DMS153 treated with DMSO at 0.1 percent for 48 hours (cell line): ENCODE results near the gene MAT2A.
A peak's percentile ranks its signal among the peaks of the same experiment; 100 is the strongest.
"Not testable (repeated sequence)": the region's sequence is repeated elsewhere in the genome, so short reads cannot be mapped to it uniquely, and the experiment has no call there.

Experiments
- DNase-seq: peaks from one replicate; lab custom pipeline; 2025; ENCODE audit not compliant: unreplicated experiment; lab: John Stamatoyannopoulos, UW

MAT2A gene

GRCh38 chr2:85523903-85524335 is 15.0 kb upstream of the MAT2A start:
- DNase-seq: no peak

- no peak for DNase-seq
Measured at GRCh38 chr2:85524336-85524908, 14.5 kb upstream of the MAT2A start.

DNA sequence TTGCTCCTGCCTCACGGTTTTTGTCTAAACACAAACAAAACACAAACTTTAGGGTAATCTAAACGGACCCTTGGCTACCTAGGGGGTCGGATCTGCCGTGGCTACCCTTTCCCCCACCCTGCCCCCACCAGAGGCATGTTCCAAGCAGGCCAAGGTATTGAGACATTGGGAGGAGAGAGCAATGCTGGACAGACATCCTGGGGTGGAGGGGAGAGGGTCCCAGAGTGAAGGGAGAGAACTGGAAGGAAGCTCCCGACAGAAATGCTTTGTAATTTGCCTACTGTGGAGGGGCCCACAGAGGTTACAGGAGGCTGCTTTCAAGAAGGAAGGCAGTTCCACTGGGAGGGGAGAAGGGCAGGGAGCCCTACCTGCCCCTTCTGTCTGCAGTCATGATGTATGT is 13.9 kb upstream of the MAT2A start:
- no peak for DNase-seq

DNA sequence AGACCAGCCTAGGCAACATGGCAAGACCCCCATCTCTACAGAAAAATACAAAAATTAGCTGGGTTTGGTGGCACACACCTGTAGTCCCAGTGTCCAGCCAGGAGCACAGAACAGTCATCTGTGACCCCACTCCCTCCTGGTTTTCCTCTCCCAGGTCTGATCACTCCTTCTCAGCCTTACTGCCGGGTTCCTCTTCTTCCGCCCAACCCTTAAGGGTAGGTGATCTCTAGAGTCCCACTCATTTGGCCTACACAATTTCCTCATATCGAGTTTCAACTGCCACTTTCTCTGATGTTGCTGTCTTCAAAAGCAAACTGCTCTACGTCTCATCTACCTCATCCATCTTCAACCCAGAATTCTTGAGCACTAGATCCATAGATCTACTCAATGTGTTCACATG is 13.4 kb upstream of the MAT2A start:
- DNase-seq: no peak

GRCh38 chr2:85527787-85528186 is 11.2 kb upstream of the MAT2A start:
- DNase-seq: no peak

- no peak for DNase-seq
Measured at GRCh38 chr2:85528355-85528754, 10.6 kb upstream of the MAT2A start.

DNA sequence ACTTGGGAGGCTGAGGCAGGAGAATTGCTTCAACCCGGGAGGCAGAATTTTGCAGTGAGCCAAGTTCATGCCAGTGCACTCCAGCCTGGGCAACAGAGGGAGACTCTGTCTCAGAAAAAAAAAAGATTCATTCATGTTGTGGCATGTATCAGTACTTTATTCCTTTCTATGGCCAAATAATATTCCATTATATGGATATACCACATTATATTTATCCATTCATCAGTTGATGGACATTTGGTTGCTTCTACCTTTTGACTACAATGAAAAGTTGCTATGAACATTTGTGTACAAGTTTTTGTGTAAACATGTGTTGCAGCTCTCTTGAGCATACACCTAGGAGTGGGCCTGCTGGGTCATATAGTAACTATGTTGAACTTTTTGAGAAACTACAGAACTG is 9.2 kb upstream of the MAT2A start:
- DNase-seq: no peak

GRCh38 chr2:85531589-85531988 is 7.4 kb upstream of the MAT2A start:
- no peak for DNase-seq

DNA sequence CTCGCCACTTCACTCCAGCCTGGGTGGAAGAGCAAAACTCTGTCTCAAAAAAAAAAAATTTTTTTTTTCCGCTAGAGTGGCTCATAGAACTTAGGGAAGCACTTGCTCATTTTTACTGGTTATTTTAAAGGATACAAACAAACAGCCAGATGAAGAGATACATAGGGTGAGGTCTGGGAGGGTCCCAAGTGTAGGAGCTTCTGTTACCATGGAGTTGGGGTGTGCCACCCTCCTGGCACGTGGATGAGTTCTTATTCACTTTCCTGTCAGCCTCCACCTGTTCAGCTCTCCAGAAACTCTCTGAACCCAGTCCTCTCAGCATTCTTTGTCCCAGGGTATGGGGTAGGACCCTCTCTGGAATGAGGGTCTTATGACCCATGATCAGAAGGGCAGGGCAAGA is 4.9 kb upstream of the MAT2A start:
- DNase-seq: no peak

DNA sequence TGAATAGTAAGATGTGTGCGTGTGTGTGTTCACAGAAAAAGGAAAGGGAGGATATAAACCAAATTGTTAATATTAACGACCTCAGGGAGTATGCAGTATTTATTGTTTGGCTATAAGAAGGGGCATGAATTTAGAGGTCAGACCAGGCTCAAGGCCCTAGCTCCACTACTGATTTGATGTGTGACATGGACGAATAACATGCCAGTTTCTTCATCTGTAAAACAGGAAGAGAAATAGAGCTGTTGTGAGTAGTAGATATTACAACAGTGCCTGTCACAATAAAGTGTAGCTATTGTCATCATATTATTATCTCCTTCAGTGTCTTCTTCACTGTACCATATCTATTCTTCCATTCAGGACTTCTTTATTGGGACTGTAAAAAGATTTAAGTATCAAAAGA is 4.1 kb upstream of the MAT2A start:
- DNase-seq: no peak

DNA sequence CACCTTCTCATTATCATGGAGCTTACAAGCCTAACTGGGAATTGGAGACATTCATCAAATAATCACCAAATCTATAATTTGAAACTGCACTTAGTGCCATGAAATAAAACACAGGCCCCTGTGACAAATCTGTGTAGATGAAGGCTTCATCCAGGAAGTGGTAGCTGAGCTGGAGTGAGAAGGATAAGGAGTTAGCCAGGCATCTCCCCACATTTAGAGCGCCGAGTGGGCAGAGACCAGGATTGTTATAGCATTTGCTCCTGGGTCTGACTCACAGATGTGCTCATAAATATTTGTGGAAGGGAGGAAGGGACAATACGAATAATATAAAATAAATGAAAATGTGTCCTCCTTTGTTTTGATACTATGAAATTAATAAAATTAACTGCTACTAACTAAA is 2.5 kb upstream of the MAT2A start:
- no peak for DNase-seq

- DNase-seq: peak; percentile 38
Measured at GRCh38 chr2:85537600-85538506, 1.1 kb upstream of the MAT2A start.

DNA sequence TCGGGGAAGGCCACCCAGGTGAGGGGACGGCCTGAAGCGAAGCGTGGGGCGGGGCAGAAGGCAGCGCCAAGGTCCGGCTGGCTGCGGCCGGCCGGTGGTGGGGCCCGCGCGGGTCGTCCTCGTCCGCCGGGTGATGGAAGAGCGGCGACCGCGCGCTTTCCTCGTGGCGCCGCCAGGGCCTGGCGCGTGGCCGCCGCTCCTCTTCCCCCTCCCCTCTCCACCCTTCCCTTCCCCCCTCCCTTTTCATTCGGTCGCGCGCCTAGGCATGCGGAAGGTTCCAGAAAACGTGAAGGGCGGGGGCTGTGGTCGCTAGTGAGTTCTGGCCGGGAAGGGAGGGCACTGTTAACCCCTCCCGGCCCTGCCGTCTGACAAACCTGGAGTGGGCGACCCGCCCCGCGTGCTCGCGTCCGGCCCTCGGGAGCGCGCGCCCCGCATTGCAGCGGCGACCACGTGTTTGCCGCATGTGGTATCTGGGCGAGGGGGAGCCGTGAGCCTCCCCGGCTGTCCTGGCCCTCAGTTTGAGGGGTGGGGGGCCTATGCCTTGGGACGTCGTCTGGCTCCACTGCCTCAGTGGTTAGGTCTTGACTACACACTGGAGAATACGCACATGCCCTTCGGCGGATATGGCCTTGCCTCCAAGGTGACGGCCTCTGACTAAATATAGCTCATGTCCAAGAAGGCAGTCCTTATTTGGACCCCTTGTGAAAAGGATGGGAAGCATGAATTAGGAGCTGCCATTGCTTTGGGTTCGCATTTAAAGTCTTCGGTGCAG is 579 bp downstream of the MAT2A start:
- DNase-seq: no peak

DNA sequence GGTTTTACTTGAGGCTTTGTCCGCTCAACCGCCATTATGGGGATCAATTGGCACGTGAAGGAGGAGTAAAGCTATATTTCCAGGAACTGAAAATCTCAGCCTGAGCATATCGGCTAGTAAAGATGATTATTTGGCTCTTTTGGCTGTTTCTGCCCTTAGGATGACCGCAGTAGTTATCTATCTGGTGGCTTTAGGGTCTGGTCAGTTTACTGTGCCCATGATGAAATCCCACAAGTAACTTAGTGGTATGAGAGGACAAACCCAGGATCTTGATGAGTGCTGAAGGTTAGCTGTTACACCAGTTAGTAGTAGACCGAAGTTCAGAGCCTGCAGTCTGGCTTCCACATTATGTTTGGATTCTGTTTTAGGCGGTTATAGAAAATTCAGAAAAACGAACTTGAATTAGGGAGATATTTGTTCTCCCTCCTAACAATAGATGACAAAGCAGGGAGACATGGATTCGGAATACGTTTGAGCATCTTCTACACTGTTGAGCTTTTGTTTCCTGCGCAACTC is 1.2 kb downstream of the MAT2A start:
- DNase-seq: no peak

- no peak for DNase-seq
Measured at GRCh38 chr2:85541262-85541661, 2.3 kb downstream of the MAT2A start.

GRCh38 chr2:85541753-85542457 is 2.9 kb downstream of the MAT2A start:
- no peak for DNase-seq

- DNase-seq: no peak
Measured at GRCh38 chr2:85542777-85543176, 3.8 kb downstream of the MAT2A start.

DNA sequence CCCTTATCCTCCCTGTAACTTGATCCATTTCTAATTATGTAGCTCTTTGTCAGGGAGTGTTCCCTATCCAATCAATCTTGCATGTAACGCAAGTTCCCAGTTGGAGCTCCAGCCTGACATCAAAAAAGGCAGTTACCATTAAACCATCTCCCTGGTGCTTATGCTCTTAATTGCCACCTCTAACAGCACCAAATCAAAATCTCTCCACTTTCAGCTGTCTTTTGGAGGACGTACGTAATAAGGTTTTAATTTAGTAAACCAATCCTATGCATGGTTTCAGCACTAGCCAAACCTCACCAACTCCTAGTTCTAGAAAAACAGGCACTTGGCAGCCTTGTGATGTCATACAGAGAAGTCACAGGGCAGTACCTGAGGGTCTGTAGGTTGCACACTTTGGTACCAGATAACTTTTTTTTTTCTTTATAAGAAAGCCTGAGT is 5.3 kb downstream of the MAT2A start:
- not testable (repeated sequence) for DNase-seq

DNA sequence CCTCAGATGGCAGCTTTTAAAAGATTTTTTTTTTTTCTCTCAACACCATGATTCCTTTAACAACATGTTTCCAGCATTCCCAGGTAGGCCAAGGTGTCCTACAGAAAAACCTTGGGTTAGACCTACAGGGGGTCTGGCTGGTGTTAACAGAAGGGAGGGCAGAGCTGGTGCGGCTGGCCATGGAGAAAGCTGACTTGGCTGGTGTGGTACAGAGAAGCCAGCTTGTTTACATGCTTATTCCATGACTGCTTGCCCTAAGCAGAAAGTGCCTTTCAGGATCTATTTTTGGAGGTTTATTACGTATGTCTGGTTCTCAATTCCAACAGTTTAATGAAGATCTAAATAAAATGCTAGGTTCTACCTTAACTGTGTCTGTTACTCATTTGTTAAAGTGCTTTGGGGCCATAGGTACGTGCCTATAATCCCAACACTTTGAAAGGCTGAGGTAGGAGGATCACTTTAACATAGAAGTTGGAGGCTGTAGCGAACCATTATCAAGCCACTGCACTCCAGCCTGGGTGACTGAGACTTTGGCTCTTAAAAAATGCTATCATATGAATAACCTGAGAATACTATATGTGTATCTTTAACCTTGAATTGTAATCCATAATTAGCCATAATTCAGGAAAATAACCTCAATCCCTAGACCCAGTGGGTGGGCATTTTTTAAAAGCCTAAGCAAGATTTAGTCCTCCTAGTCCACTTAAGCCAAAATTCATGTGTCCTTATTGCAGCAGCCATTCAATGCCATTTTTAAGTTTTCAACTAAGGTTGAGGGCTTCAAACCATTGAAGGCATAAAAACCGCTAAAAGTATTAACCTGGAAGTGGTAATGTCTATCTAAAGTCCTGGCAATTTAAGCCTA is 6.2 kb downstream of the MAT2A start:
- not testable (repeated sequence) for DNase-seq

GRCh38 chr2:85545780-85546240 is 6.8 kb downstream of the MAT2A start:
- DNase-seq: no peak
